ENCODE results near the gene ITGA6. TPM values are rescaled to one million over a fixed set of nuclear protein-coding genes. Genes with fewer than 3 reads are reported as not detected.

The ITGA6 gene
- total RNA-seq, 2 experiments from 2014 or later: 0.38 TPM; not detected in 1

DNA sequence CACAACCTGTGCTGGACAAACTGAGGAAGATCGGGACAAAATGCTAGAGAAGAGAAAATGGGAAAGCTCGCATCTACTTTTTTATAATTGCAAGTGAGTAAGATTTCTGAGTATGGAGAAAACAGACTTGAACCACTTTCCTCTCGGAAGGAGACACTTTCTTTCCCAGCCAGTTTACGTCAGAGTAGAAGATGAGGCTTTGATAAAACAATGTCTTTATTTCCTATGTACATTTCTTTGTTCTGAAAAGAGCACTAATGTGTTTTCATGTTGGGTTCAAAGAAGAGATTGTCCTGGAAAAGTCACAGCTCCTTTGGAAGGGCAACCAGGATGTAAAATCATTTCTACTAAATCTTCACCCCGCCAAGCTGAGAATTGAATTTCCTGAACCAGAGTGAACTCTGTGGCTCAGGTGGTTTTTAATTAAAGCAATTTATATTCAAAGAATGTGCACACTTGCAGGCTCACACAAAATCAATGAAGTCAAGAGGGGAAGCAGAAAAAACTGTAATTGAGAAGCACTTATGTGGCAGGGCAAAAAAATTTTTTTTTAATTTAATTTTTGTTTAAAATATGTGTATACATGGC lies 23.4 kb upstream of the ITGA6 start:
- no peaks in the 10 kb centered on the region for H3K9me2 ChIP-seq (ENCODE audit: insufficient read depth, low read length)
- no TSS peak for BruUV-seq (replicated peaks)
- no peaks in the 10 kb centered on the region for H3K9me3 ChIP-seq (ENCODE audit: low read length)
- H3K4me2 ChIP-seq (ENCODE audit: low read length): no peak overlapping the region
- H3K79me2 ChIP-seq (ENCODE audit: insufficient read depth, low read depth, low read length): no peaks in the 10 kb centered on the region
- no peak overlapping the region for H2AFZ ChIP-seq (ENCODE audit: low read length)
- no peak for DNase-seq (ENCODE audit: low spot score)
- no peak overlapping the region for H3K4me3 ChIP-seq (ENCODE audit: low read depth, low read length, poor library complexity, severe bottlenecking)
- intact Hi-C loops (cut with micrococcal nuclease; ENCODE audit: unreplicated experiment): loop anchor here (10.0 kb wide), 1 partner anchor 229 kb away; no protein-coding TSS in a partner anchor
- no peaks in the 10 kb centered on the region for H3K4me1 ChIP-seq (ENCODE audit: insufficient read depth, low read length, poor library complexity, severe bottlenecking)
- H3K36me3 ChIP-seq (ENCODE audit: insufficient read depth, low read length): no peaks in the 10 kb centered on the region
- CTCF ChIA-PET (ENCODE audit: unreplicated experiment): no interaction called here
- POLR2A ChIA-PET: no interaction called here
- TF ChIP-seq CTCF (conservative IDR thresholded peaks at IDR 0.05; ENCODE audit: low read length): no peak
- no peak for TF ChIP-seq EZH2phosphoT487 (IDR thresholded peaks at IDR 0.05; ENCODE audit: borderline replicate concordance, low read depth, low read length)
- no peaks in the 10 kb centered on the region for H4K20me1 ChIP-seq (ENCODE audit: insufficient read depth, low read length)
- no peak overlapping the region for H3K27ac ChIP-seq (ENCODE audit: low read depth, low read length, poor library complexity, severe bottlenecking)

GRCh38 chr2:172404824-172405223 lies 22.6 kb upstream of the ITGA6 start:
- TF ChIP-seq EZH2phosphoT487 (IDR thresholded peaks at IDR 0.05; ENCODE audit: borderline replicate concordance, low read depth, low read length) (no peak), CTCF (conservative IDR thresholded peaks at IDR 0.05; ENCODE audit: low read length) (no peak)
- no peaks in the 10 kb centered on the region for H3K36me3 ChIP-seq (ENCODE audit: insufficient read depth, low read length)
- H3K4me1 ChIP-seq (ENCODE audit: insufficient read depth, low read length, poor library complexity, severe bottlenecking): no peaks in the 10 kb centered on the region
- H3K79me2 ChIP-seq (ENCODE audit: insufficient read depth, low read depth, low read length): no peaks in the 10 kb centered on the region
- no peak overlapping the region for H3K4me2 ChIP-seq (ENCODE audit: low read length)
- no peak overlapping the region for H3K4me3 ChIP-seq (ENCODE audit: low read depth, low read length, poor library complexity, severe bottlenecking)
- H3K9me2 ChIP-seq (ENCODE audit: insufficient read depth, low read length): no peaks in the 10 kb centered on the region
- no peak for DNase-seq (ENCODE audit: low spot score)
- intact Hi-C loops (cut with micrococcal nuclease; ENCODE audit: unreplicated experiment): loop anchor here (10.0 kb wide), 1 partner anchor 230 kb away; no protein-coding TSS in a partner anchor
- H3K27ac ChIP-seq (ENCODE audit: low read depth, low read length, poor library complexity, severe bottlenecking): no peak overlapping the region
- CTCF ChIA-PET (ENCODE audit: unreplicated experiment): no interaction called here
- no peaks in the 10 kb centered on the region for H3K9me3 ChIP-seq (ENCODE audit: low read length)
- no TSS peak for BruUV-seq (replicated peaks)
- POLR2A ChIA-PET: no interaction called here
- H4K20me1 ChIP-seq (ENCODE audit: insufficient read depth, low read length): no peaks in the 10 kb centered on the region
- H2AFZ ChIP-seq (ENCODE audit: low read length): no peak overlapping the region

DNA sequence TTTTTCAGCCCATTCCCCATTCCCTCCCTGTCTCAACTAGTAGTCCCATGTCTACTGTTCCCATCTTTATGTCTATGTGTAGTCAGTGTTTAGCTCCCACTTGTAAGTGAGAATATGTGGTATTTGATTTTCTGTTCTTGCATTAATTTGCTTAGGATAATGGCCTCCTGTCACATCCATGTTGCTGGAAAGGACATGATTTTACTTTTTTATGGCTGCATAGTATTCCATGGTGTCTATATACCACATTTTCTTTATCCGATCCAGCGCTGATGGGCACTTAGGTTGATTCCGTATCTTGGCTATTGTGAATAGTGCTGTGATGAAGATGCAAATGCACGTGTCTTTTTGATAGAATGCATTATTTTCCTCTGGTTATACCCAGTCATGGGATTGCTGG lies 21.7 kb upstream of the ITGA6 start:
- POLR2A ChIA-PET: no interaction called here
- Histone ChIP-seq H3K9me3 (ENCODE audit: low read length) (no peaks in the 10 kb centered on the region), H3K9me2 (ENCODE audit: insufficient read depth, low read length) (no peaks in the 10 kb centered on the region), H3K4me1 (ENCODE audit: insufficient read depth, low read length, poor library complexity, severe bottlenecking) (no peaks in the 10 kb centered on the region), H3K4me2 (ENCODE audit: low read length) (no peak overlapping the region), H2AFZ (ENCODE audit: low read length) (no peak overlapping the region), H3K79me2 (ENCODE audit: insufficient read depth, low read depth, low read length) (no peaks in the 10 kb centered on the region), H3K36me3 (ENCODE audit: insufficient read depth, low read length) (no peaks in the 10 kb centered on the region), H3K27ac (ENCODE audit: low read depth, low read length, poor library complexity, severe bottlenecking) (no peak overlapping the region), H4K20me1 (ENCODE audit: insufficient read depth, low read length) (no peaks in the 10 kb centered on the region), H3K4me3 (ENCODE audit: low read depth, low read length, poor library complexity, severe bottlenecking) (no peak overlapping the region)
- no peak for DNase-seq (ENCODE audit: low spot score)
- TF ChIP-seq EZH2phosphoT487 (IDR thresholded peaks at IDR 0.05; ENCODE audit: borderline replicate concordance, low read depth, low read length) (no peak), CTCF (conservative IDR thresholded peaks at IDR 0.05; ENCODE audit: low read length) (no peak)
- intact Hi-C loops (cut with micrococcal nuclease; ENCODE audit: unreplicated experiment): loop anchor here (10.0 kb wide), 1 partner anchor 231 kb away; no protein-coding TSS in a partner anchor
- no TSS peak for BruUV-seq (replicated peaks)
- CTCF ChIA-PET (ENCODE audit: unreplicated experiment): no interaction called here

Measured in OCI-LY7 (cell line).